Measurements from ENCODE around the gene DCLRE1B. TPM values are rescaled to one million over a fixed set of nuclear protein-coding genes. Genes with fewer than 3 reads are reported as not detected.

Gene DCLRE1B
- total RNA-seq, 4 donors from 2014 or later, result 3.2 to 5.0 (median 4.1) TPM

- Histone ChIP-seq H3K27me3 (no peaks in the 10 kb centered on the region), H3K36me3 (no peaks in the 10 kb centered on the region), H3K4me3 (replicated peaks in 1 of 3) (no peak within 1 kb of the TSS), H3K4me1 (peaks cover 7 to 8% of the 10 kb centered on the region in 2 donors), H3K9me3 (no peaks in the 10 kb centered on the region), H3K27ac (no peak within 1 kb of the TSS)
- intact Hi-C loops (cut with DNase I), result no loop called here
- WGBS, 2 donors, result 70 to 77% methylated on average over 6 of the region's 6 CpGs
- TF ChIP-seq CTCF (IDR thresholded peaks at IDR 0.05), result no peak
- TF ChIP-seq POLR2A (IDR thresholded peaks at IDR 0.05), result no peak
- no peak for DNase-seq
Measured at GRCh38 chr1:113887402-113888175, 17.5 kb upstream of the DCLRE1B start, which contains the start of gene BCL2L15. Gene BCL2L15, minus strand, starts transcription at chr1:113887581. Its CDS starts 206 bp downstream, at chr1:113887375.

GRCh38 chr1:113890816-113891215 lies 14.3 kb upstream of the DCLRE1B start:
- TF ChIP-seq CTCF (IDR thresholded peaks at IDR 0.05) (no peak), POLR2A (IDR thresholded peaks at IDR 0.05) (no peak)
- intact Hi-C loops (cut with DNase I), result no loop called here
- H3K36me3 ChIP-seq, result peaks cover 0 to 8% of the 10 kb centered on the region in 2 donors
- no peak overlapping the region for H3K27ac ChIP-seq
- H3K4me3 ChIP-seq (replicated peaks in 1 of 3), result no peak overlapping the region
- DNase-seq, result no peak
- H3K27me3 ChIP-seq, result no peaks in the 10 kb centered on the region
- H3K4me1 ChIP-seq, result peaks cover 7 to 8% of the 10 kb centered on the region in 2 donors
- 50 to 71% methylated on average over 2 of the region's 2 CpGs for WGBS, 2 donors
- H3K9me3 ChIP-seq, result no peaks in the 10 kb centered on the region

GRCh38 chr1:113891631-113892220 lies 13.4 kb upstream of the DCLRE1B start:
- Histone ChIP-seq H3K27me3 (no peaks in the 10 kb centered on the region), H3K9me3 (no peaks in the 10 kb centered on the region), H3K4me1 (peaks cover 7 to 8% of the 10 kb centered on the region in 2 donors), H3K36me3 (peaks cover 4 to 15% of the 10 kb centered on the region in 2 donors), H3K27ac (no peak overlapping the region), H3K4me3 (replicated peaks in 1 of 3) (no peak overlapping the region)
- intact Hi-C loops (cut with DNase I), result no loop called here
- no peak for DNase-seq
- 92 to 94% methylated on average over 11 of the region's 11 CpGs for WGBS, 2 donors
- no peak for TF ChIP-seq POLR2A (IDR thresholded peaks at IDR 0.05)
- TF ChIP-seq CTCF (IDR thresholded peaks at IDR 0.05), result no peak

- no peak for DNase-seq
- H3K9me3 ChIP-seq, result no peaks in the 10 kb centered on the region
- no peak overlapping the region for H3K27ac ChIP-seq
- intact Hi-C loops (cut with DNase I), result no loop called here
- 91 to 95% methylated on average over 3 of the region's 3 CpGs for WGBS, 2 donors
- H3K4me1 ChIP-seq, result peaks cover 0 to 3% of the 10 kb centered on the region in 2 donors
- TF ChIP-seq POLR2A (IDR thresholded peaks at IDR 0.05) (no peak), CTCF (IDR thresholded peaks at IDR 0.05) (no peak)
- H3K27me3 ChIP-seq, result no peaks in the 10 kb centered on the region
- no peak overlapping the region for H3K4me3 ChIP-seq (replicated peaks in 1 of 3)
- H3K36me3 ChIP-seq, result peaks cover 4 to 15% of the 10 kb centered on the region in 2 donors
Measured at GRCh38 chr1:113893267-113893666, 11.9 kb upstream of the DCLRE1B start.

- no peaks in the 10 kb centered on the region for H3K27me3 ChIP-seq
- no peak for TF ChIP-seq CTCF (IDR thresholded peaks at IDR 0.05)
- no peak for DNase-seq
- H3K36me3 ChIP-seq, result peaks cover 4 to 15% of the 10 kb centered on the region in 2 donors
- peaks cover 0 to 18% of the 10 kb centered on the region in 2 donors for H3K4me1 ChIP-seq
- intact Hi-C loops (cut with DNase I), result no loop called here
- H3K27ac ChIP-seq, result no peak overlapping the region
- H3K9me3 ChIP-seq, result no peaks in the 10 kb centered on the region
- H3K4me3 ChIP-seq (replicated peaks in 1 of 3), result no peak overlapping the region
- WGBS, 2 donors, result 95 to 99% methylated on average over 6 of the region's 6 CpGs
Measured at GRCh38 chr1:113895098-113895497, 10.0 kb upstream of the DCLRE1B start.
